Stimulated activated CD4-positive, alpha-beta T cell treated with anti-CD3 and anti-CD28 coated beads, Interleukin-1b, Interleukin-23, amount 100 ng/mL, for 24 hours (primary cell): ENCODE measurements around the gene ESYT2.

Experiments
- DNase-seq, 4 experiments: peaks; one replicate each; pipeline ENCODE4 v3.0.0-alpha.2; 2020; ENCODE audit warnings: low read depth in 4 of 4, low spot score in 1 of 4

ESYT2 gene

DNA sequence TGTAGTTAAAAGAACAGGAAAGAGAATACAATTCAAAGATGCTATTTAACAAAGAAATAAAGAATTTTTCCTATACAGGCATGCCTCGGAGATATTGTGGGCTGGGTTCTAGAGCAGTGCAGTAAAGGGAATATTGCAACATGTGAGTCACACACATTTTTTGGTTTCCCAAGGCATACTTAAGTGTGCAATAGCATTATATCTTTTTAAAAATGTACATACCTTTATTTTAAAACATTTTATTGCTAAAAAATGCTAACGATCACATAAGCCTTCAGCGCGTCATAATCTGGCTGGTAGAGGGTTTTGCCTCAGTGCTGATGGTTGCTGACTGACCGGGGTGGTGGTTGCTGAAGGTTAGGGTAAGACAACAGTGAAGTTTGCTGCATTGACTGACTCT is 54.4 kb downstream of the ESYT2 start:
- DNase-seq: no peak

DNA sequence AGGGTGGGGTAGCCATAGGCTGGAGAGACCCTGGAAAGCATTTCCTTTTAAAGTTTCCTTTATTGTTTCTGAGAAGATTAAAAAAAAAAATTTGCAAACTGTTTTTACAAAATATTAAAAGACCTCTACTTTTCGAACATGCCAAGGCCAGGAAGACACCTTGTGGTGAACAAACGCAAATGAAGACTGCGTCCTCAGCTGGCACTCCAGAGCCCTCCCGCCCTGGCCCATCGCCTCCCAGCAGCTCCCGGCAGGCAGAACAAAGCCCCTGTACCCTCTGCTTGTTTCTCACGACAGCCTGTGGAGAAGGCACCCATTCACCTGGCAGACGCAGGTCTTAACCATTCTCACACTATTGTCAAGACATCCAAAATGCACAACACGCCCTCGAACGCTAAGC is 56.4 kb downstream of the ESYT2 start:
- no peak for DNase-seq

DNA sequence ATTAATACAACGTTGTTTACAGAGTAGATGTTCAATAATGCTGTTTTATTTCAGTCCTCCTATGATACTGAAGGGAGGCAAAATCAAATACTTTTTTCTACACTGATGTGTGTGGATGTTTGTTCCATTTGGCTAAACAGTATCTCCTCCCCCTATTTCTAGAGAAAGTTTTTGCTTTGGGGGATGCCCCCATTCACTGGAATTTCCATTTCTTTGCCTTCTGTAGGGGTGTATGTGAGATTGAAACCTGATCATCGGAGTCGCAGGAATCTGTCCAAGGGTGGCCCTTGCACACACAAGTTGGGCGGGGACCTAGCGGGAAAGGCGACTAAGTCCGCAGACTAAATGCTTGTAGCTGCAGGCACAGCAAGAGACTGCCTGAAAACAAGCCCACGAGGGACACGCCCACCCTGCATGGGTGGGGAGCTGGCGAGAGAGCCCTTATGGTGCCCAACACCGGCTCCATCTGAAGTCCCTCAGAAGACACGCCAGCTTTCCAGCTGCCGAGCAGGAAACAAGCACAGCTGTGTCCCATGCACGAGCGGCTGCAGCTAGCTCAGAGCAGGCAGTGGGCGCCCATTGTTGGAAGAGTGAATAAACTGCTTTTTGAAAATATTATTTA is 58.0 kb downstream of the ESYT2 start:
- no peak for DNase-seq

DNA sequence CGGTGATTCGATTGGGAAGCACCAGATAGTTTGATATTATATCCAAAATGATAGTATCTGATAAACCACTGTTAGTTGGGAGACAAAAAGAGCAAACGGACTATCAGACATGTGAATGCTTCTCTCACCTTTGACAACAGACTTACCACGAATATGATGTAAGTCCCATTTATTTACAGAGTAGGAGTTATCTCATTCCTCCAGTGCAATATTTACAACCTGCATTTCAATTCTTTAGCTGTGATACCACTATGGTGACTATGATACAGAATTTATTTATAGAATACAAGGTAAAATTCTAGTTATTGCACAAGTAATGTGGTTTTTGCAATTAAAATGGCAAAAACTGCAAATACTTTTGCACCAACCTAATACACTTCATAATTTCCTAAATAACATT is 61.6 kb downstream of the ESYT2 start:
- DNase-seq: no peak

DNA sequence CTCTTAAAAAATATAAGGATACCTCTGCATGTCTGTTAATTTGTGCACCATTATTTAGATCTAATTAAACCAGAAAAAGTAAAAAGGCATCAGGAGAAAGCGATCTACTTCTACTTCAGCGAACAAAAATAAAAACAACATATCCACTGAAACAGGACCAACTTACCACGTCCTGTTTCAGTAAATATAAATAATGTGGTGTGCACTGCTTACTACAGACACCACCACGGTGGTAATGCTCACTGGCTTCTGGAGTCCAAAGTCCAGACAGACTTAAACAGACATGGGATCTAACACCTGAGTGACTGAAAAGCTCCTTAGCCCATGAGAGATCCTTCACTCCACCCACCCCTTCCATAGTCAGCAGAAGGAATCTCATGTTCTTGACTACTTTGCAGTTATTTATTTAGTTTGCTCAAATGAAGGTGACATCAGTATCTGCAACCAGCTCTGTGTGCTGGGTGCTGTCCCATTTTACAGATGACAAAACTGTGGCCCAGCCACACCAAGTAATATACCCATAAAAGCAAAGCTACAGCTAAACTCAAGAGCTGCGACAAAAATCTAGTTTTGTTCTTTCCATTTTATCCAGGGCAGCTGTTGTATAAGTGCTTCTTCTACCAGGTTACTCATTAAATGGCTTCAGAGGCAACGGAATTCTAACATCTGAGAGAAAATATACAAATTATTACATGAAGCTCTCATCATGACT is 62.6 kb downstream of the ESYT2 start:
- no peak for DNase-seq

DNA sequence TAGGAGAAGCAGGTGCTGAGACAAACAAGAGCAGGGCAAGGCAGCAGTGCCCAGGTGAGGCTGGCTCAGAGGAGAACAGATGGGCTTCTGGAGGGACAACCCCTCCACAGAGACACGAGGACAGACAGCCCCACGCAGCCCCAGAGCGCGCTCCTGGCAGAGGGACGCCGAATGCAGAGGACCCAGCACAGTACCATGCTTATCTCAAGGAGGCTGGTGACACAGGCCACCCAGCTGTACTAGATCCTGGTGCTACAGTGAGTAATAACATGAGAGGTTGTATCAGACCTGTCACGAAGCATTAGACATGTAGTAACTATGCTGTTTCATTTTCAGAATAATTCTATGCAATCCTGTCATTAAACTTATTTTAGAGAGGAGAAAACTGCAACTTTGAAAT is 64.3 kb downstream of the ESYT2 start:
- DNase-seq: no peak

DNA sequence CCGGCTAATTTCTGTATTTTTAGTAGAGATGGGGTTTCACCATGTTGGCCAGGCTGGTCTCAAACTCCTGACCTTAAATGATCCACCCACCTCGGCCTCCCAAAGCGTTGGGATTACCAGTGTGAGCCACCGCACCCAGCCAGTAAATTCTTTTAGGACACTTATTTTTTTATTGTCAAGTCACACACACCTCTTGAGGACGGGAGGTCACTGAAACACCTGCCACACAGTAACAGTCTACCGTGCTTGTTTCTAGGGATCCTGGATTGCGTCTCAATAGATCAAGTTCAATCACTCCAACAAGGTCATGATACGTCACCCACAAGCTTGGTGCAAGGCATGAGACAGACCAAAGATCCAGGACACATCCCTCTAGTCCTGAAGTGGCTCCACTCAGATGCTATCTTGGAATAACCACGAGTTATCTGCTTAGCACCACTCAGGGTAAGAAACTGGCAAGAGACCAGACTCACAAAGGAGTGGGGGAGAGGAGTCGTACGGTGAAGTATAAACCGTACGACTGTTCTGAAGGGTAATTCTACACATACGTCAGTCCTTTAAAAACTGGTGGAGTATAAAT is 65.8 kb downstream of the ESYT2 start:
- no peak for DNase-seq

DNA sequence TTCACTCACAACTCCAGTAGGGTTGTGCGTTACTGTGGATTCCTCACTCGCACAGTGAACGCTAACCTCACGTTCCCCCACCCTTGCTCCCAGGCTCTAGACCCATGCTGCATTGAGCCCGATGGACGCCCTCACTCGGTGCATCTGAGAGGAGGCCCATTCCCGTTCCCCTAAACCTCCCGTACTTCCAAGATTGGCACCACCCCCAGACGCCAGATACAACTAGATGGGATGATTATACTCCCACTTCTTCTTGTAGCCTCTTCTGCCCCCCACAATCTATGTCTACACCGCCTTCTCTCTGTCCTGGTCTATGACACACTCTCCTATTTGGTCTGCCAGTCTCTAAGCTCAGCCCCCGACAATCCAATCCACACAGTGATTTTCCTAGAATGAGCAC is 67.4 kb downstream of the ESYT2 start:
- no peak for DNase-seq

DNA sequence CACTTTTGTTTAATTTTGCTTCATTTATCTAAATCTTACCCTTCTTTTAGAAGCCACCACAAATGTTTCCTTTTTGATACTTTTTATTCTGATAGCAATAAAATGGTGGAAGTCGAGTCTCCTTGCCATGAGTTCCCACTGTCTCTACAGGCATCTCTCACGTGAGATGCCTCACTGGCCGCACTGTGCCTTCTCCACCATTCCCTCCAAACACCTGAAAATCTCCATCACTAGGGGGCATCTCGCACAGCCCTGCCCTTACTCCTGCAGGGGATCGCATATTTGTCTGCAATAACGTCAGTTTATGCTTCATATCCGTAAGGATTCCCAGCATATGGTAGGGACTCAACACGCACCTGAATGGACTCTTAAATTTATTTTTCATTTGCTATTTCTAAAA is 68.4 kb downstream of the ESYT2 start:
- DNase-seq: no peak

DNA sequence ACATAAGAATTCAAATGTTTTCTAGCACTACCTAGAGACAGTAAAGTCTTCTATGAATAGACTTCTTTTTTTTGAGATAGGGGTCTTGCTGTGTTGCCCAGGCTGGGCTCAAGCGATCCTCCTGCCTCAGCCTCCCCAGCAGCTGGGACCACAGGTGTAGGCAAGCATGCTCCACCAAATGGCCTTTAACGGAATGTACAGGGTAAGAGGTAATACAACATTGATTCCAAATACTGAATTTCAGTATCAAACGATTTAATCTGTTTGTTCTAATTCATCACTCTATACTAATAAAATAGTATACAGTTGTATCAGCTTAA is 68.9 kb downstream of the ESYT2 start:
- no peak for DNase-seq

DNA sequence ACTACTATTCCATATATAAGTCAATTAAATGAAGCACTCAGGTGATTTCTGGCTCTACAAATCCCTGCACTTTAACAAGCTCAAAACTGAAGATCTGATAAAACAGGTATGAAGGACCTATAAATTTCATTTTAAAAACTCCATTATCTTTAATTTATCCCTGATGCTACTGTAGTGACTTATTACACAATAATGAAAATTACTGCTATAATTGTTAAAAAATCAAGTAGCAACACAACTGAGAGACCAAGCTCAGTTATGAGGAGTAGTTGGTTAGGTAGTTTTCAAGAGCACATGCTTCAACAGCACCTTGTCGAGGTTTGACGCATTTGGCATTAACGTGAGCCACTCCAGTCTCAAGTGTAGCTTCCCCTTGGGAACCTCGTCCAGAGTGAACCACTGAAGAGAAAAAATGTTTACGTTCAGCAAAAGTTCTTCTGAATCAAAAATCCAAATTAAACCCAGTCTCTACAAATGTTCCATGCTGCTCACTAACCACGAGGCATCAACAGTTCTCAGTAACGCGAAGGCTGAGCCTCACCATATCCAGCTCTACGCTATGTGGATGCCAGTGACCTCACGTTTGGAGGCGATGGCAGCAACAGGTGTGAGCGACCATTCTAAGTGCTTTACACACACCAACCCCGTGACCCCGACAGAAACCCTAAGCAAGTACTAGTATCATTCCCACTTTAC is 69.4 kb downstream of the ESYT2 start:
- DNase-seq: no peak

DNA sequence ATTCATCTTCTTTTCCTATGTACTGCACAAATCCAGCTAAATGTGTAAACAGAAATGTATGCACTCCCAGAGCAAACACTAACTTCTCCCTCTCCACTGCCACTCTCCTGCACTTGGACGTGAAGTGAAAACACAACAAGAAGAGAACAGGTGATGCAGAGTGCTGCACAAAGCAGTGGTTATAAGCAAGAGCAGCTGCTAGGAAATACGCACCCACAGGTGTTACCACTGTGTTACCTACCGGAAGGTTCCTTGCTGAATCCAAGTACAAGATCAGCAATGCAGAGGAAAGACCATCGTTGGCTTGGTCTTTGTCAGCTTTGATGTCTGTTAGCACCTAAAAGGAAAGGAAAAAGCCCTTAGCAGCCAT is 70.1 kb downstream of the ESYT2 start:
- no peak for DNase-seq

DNA sequence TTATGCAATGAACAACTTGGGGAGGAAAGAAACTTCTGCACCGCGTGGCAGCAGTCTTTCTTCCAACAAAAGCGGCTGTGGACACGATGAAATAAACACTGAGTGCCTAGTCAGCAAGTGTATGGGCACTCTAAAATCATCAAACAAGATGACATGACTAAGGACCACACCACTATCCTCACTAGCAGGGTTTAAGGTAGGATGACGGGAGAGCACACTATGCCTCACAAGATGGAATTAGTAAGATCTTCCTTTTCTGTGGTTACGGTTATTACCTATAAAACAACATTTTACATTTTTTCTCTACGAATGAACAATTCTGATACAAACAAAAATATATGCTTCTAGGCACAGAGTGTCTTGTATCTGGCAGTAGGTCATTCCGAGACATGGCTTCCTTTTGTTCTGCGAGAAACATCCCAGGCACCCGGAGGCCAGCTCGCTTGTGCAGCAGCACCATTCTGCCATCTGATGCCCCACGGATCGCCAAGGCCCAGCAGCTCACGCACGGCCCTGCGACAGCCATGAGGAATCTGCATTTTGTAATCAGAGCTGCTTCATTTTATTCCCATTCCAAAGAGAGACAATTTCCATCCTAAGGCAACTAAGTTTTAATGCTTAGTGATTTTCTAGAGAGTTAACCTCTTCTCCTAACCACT is 70.6 kb downstream of the ESYT2 start:
- no peak for DNase-seq

DNA sequence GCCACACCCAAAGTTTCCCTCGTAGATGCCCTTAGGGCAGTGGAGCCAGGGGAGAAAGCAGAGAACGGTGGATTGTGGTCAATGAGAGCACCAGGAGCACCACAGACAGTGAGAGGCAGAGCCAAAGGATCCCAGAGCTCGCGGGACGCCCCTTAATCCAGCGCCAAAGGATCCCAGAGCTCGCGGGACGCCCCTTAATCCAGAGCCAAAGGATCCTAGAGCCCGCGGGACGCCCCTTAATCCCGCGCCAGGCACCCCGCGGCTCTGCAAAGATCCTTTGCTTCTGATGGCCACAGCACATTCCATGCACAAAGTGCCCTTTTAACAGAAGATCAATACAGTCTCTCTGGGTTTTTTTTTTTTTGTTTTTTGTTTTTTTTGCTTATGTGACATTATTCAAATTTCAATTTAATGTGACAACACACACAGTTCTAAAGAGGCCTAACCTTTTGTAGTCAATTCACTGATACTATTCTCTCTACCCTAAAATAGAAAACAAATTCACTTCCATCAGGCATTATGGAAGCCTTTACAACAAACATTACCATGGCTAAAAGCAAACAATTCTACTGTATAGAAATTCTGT is 71.8 kb downstream of the ESYT2 start:
- DNase-seq: no peak

DNA sequence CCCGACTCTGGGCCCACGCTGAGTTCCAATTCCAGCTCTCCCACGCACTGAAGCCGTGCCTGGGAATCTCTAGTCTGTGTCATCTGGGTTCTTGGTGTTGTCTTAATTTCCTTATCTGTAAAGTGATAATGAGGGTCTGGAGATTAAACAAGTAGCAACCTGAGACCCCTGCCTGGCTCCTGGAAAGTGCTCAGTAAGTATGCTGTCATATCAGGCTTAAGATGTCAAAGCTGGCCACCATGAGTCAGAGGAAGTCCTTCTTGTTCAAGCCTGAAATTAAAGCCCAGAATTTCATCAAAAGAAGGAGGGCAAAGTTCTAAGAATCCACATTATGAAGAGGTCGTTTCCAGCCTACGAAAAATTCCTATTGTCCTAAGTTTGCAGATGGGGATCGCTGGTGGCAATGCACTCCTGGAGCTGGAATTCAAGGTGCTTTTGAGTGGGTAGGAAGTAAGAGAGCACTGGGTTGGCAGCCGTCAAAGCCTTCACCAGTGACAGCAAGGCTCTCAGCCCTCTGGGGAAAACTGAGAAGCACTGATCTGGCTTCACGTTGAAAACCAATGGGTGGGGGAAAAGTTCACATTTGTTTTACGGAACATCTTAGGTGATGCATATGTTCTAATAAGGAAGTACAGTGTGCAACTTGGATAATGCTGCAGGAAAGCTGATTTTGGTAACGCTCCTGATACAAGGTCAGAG is 74.4 kb downstream of the ESYT2 start:
- DNase-seq: no peak

DNA sequence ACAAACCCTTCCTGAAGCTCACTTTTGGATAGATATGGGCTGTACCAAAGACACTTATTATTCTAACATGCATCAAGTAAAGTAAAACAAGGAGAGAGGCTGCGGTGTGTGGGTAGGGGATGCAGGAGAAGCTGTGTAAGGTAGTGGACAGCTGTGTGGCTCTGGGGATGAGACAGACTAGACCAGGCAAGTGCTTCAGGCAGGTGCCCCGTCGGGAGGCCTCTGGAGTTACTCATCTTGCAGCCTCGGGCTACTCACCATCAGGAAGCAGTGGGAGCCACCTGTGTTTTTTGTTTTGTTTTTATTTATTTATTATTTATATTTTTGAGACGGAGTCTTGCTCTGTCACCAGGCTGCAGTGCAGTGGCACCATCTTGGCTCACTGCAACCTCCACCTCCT is 75.4 kb downstream of the ESYT2 start:
- no peak for DNase-seq

DNA sequence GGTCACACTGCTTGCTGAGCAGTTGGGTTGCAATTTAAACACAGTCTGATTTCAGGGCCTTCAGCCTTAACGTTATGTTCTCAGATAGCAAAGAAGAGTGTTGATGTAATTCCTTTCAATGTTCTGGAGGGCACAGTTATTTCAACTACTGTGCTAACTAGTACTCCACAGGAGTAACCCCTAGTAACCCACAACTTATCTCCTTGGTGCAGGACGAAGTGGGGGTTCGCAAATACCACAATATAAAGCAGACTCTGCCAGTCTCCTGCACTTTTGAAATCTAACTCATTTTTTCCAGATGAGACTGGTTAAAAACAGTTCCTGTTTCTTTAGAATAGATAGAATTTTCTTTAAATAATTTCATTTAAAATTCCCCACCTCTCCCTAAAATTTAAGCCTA is 77.6 kb downstream of the ESYT2 start:
- DNase-seq: no peak

DNA sequence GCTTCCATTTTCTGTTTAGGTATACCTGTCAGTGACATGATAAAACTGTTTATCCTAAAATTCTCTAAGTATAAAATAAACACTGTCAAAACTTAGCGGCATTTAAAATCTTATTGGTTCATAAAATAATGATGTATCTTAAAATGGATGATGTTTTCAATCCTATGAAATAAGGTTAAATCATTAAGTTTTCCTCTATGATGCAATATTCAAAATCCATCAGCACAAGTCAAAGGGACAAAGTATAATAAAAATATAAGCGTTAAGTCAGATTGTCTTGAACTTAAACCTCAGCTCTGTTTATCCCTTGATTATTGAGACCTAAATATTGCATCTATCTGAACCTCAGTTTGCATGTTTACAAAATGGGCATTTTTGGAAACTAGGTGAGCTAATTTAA is 78.1 kb downstream of the ESYT2 start:
- DNase-seq: no peak

DNA sequence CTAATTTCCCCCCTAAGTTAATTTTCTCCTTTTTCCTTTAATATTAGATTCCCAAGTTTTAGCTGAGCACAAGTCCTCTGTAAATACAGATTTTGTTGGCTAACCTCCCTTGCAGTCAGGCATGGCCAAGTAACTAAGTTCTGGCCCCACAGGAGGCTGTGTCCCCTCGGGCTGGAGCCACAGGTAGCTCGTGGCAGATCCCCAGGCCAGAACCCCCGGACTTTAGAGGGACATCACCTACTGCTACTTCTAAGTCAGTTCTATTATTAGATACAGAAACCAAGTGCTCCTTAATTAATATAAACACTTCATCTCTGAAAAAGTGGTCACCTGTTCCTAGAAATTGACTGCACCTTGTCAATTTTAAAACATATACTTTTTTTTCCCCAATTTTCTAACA is 78.6 kb downstream of the ESYT2 start:
- DNase-seq: no peak

DNA sequence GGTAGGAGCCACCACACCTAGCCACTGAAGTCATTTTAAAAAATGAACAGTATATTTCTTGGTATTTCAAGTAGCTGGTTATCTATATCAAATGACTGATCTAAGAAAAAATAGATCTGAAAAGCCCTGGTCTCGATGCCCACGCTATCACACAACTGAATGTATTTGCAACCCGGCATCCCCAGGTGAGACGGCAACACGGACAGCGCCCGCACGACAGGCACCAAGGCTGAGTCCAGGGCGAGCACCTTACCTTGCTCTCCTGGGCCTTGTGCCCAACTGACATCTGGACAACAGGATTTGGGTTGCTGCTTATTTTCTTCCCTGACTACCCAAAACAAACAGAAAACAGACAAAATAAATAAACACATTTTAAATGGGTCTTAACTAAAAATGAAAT is 79.9 kb downstream of the ESYT2 start:
- DNase-seq: no peak

DNA sequence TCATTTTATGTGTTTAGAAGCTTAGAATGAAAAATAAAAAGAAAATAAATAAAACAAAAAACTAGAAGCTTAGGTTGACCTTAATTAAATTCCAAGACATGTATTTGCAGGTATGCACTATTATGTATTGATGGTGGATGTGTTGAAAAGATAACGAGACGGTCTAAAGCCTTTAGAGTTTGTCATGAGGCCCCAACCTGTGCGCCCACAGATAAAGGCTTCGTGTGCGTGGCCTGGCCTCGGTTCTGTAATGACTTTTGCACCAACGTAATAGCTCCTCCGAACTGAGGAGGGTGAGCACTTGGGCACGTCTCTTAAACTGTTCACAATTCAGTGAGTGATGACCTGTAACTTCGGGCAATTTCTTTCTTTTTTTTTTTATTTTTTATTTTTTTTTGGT is 81.0 kb downstream of the ESYT2 start:
- DNase-seq: no peak
